Cardiac muscle cell (in vitro differentiated cells and primary cell): ENCODE data around the gene PKP4. TPM values are rescaled to one million over a fixed set of nuclear protein-coding genes. Genes with fewer than 3 reads are reported as not detected.
"Not testable (repeated sequence)": the region's sequence is repeated elsewhere in the genome, so short reads cannot be mapped to it uniquely, and the experiment has no call there.

Experiments used
- DNase-seq, 2 donors: peaks; one replicate each; pipeline versions ENCODE4 v3.0.0 to v3.0.0-alpha.2; 2010 to 2017; ENCODE audit warnings: low read depth in 1 of 2, low spot score in 1 of 2
- H3K27ac ChIP-seq: fragments of 200-600 bp; sonication (generic); 2 replicates; pipeline ENCODE4 v1.5.1; 2016
- H3K27me3 ChIP-seq: fragments of 200-600 bp; sonication (generic); 2 replicates; pipeline ENCODE4 v1.6.0; 2016; ENCODE audit warnings: control low read depth
- H3K36me3 ChIP-seq: fragments of 200-600 bp; sonication (generic); 2 replicates; pipeline ENCODE4 v1.5.1; 2016; ENCODE audit warnings: control low read depth
- H3K4me1 ChIP-seq: fragments of 200-600 bp; sonication (generic); 2 replicates; pipeline ENCODE4 v1.8.1; 2017; ENCODE audit warnings: low read depth, mild to moderate bottlenecking, mixed run types
- H3K4me3 ChIP-seq: fragments of 200-600 bp; sonication (generic); 2 replicates; pipeline ENCODE4 v1.5.1; 2016; ENCODE audit warnings: mild to moderate bottlenecking
- H3K9me3 ChIP-seq: fragments of 200-600 bp; sonication (generic); 2 replicates; pipeline ENCODE4 v1.5.1; 2017; ENCODE audit warnings: low read depth, mild to moderate bottlenecking, control low read depth
- CTCF ChIP-seq: IDR thresholded peaks from 2 replicates; pipeline ENCODE4 v1.5.1; 2012; ENCODE audit warnings: low read depth, mild to moderate bottlenecking, low read length
- polyA plus RNA-seq: library from polyadenylated mRNA; unstranded; fragments of >200 nt; fragmentation: Nextera tagmentation; extraction: Ambion mirVana; gene quantifications from 2 replicates; pipeline ENCODE4 v1.2.1, GENCODE V29; 2016
- total RNA-seq: library from RNA; depleted of rRNA; stranded (reverse); fragments of >200 nt; gene quantifications from 2 replicates; pipeline ENCODE4 v1.2.3, GENCODE V29; 2016

The PKP4 gene
- total and polyA plus RNA-seq, 2 experiments from 2014 or later: 7.2 to 73.1 TPM

- Histone ChIP-seq H3K27ac (no peak overlapping the region), H3K4me3 (no peak overlapping the region), H3K9me3 (no peaks in the 10 kb centered on the region), H3K36me3 (no peaks in the 10 kb centered on the region), H3K4me1 (no peaks in the 10 kb centered on the region), H3K27me3 (no peaks in the 10 kb centered on the region)
- no peak for DNase-seq
- TF ChIP-seq CTCF: no peak
Measured at GRCh38 chr2:158692372-158693103, 235.8 kb downstream of the PKP4 start.

GRCh38 chr2:158693476-158693875, 236.7 kb downstream of the PKP4 start:
- no peak overlapping the region for H3K4me3 ChIP-seq
- no peak overlapping the region for H3K27ac ChIP-seq
- H3K4me1 ChIP-seq: no peaks in the 10 kb centered on the region
- no peaks in the 10 kb centered on the region for H3K27me3 ChIP-seq
- H3K36me3 ChIP-seq: no peaks in the 10 kb centered on the region
- TF ChIP-seq CTCF: no peak
- no peaks in the 10 kb centered on the region for H3K9me3 ChIP-seq
- DNase-seq: no peak

- Histone ChIP-seq H3K4me3 (no peak overlapping the region), H3K4me1 (no peaks in the 10 kb centered on the region), H3K27ac (no peak overlapping the region), H3K27me3 (no peaks in the 10 kb centered on the region), H3K36me3 (no peaks in the 10 kb centered on the region), H3K9me3 (no peaks in the 10 kb centered on the region)
- no peak for TF ChIP-seq CTCF
- no peak for DNase-seq
Measured at GRCh38 chr2:158695305-158695704, 238.6 kb downstream of the PKP4 start.

GRCh38 chr2:158695744-158696143, 239.0 kb downstream of the PKP4 start:
- not testable (repeated sequence) for DNase-seq, H3K27ac ChIP-seq

GRCh38 chr2:158699323-158699722, 242.6 kb downstream of the PKP4 start:
- TF ChIP-seq CTCF: no peak
- no peak overlapping the region for H3K27ac ChIP-seq
- no peaks in the 10 kb centered on the region for H3K9me3 ChIP-seq
- H3K4me3 ChIP-seq: no peak overlapping the region
- no peaks in the 10 kb centered on the region for H3K36me3 ChIP-seq
- no peak for DNase-seq
- no peaks in the 10 kb centered on the region for H3K27me3 ChIP-seq
- H3K4me1 ChIP-seq: no peaks in the 10 kb centered on the region

More at GRCh38 chr2:158695744-158696143, 239.0 kb downstream of the PKP4 start:
- H3K27me3 ChIP-seq, H3K9me3 ChIP-seq, H3K36me3 ChIP-seq, H3K4me1 ChIP-seq, H3K4me3 ChIP-seq: not testable (repeated sequence)

- Histone ChIP-seq H3K4me1 (no peaks in the 10 kb centered on the region), H3K27ac (no peak overlapping the region), H3K4me3 (no peak overlapping the region), H3K36me3 (no peaks in the 10 kb centered on the region), H3K27me3 (no peaks in the 10 kb centered on the region), H3K9me3 (no peaks in the 10 kb centered on the region)
- no peak for DNase-seq
- no peak for TF ChIP-seq CTCF
Measured at GRCh38 chr2:158701101-158701500, 244.3 kb downstream of the PKP4 start.
